PFSK-1 (cell line): ENCODE measurements around the gene PES1.

Source experiments
- POLR2AphosphoS5 ChIP-seq: IDR thresholded peaks from 2 replicates; pipeline ENCODE4 v1.6.1; 2012; ENCODE audit warnings: low read depth, mild to moderate bottlenecking, control low read depth, low read length, moderate library complexity
- SIN3A ChIP-seq: IDR thresholded peaks from 2 replicates; pipeline ENCODE4 v1.6.1; 2012; ENCODE audit warnings: mild to moderate bottlenecking, low read length, moderate library complexity, borderline replicate concordance; ENCODE audit not compliant: insufficient read depth
- TF ChIP-seq, protein P1 (sequence below), 2 experiments: IDR thresholded peaks; 2 replicates each; pipeline versions ENCODE4 v1.6.1 to v1.8.0; 2011 to 2012; ENCODE audit warnings: low read depth in 2 of 2, low read length in 2 of 2, control low read depth in 1 of 2, inconsistent platforms in 1 of 2, mild to moderate bottlenecking in 1 of 2, moderate library complexity in 1 of 2; ENCODE audit not compliant: insufficient read depth in 1 of 2

GRCh38 chr22:30572210-30572609 is 19.5 kb downstream of the PES1 start:
- TF ChIP-seq POLR2AphosphoS5 = no peak
- TF ChIP-seq, protein P1, sequence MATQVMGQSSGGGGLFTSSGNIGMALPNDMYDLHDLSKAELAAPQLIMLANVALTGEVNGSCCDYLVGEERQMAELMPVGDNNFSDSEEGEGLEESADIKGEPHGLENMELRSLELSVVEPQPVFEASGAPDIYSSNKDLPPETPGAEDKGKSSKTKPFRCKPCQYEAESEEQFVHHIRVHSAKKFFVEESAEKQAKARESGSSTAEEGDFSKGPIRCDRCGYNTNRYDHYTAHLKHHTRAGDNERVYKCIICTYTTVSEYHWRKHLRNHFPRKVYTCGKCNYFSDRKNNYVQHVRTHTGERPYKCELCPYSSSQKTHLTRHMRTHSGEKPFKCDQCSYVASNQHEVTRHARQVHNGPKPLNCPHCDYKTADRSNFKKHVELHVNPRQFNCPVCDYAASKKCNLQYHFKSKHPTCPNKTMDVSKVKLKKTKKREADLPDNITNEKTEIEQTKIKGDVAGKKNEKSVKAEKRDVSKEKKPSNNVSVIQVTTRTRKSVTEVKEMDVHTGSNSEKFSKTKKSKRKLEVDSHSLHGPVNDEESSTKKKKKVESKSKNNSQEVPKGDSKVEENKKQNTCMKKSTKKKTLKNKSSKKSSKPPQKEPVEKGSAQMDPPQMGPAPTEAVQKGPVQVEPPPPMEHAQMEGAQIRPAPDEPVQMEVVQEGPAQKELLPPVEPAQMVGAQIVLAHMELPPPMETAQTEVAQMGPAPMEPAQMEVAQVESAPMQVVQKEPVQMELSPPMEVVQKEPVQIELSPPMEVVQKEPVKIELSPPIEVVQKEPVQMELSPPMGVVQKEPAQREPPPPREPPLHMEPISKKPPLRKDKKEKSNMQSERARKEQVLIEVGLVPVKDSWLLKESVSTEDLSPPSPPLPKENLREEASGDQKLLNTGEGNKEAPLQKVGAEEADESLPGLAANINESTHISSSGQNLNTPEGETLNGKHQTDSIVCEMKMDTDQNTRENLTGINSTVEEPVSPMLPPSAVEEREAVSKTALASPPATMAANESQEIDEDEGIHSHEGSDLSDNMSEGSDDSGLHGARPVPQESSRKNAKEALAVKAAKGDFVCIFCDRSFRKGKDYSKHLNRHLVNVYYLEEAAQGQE (IDR thresholded peaks at IDR 0.05; ENCODE audit: insufficient read depth in 1 of 2, low read depth in 2 of 2, low read length in 2 of 2) = no peak
- no peak for TF ChIP-seq SIN3A
